Tibial artery (tissue), 4 donors: ENCODE data around the gene ORC5.
"Not testable (repeated sequence)": the region's sequence is repeated elsewhere in the genome, so short reads cannot be mapped to it uniquely, and the experiment has no call there.

ENCODE experiments used
- DNase-seq, 2 donors: peaks; one replicate each; pipeline ENCODE4 v3.0.0-alpha.2; 2019
- H3K27ac ChIP-seq, 2 donors: fragments of 200-600 bp; sonication (generic) in 1 of 2; 1 replicate in 1 of 2; 2 replicates in 1 of 2; pipeline ENCODE4 v1.5.1; 2018 to 2019; ENCODE audit warnings: mild to moderate bottlenecking in 1 of 2
- H3K27me3 ChIP-seq, 2 donors: fragments of 200-600 bp; sonication (generic) in 1 of 2; one replicate each; pipeline versions ENCODE4 v1.5.1 to v1.6.0; 2016 to 2019
- H3K36me3 ChIP-seq, 3 donors: fragments of 200-600 bp; sonication (generic) in 2 of 3; one replicate each; pipeline ENCODE4 v1.5.1; 2016 to 2019; ENCODE audit warnings: mild to moderate bottlenecking in 2 of 3
- H3K4me1 ChIP-seq, 4 donors: fragments of 200-600 bp; sonication (generic) in 2 of 4; 1 replicate in 3 of 4; 2 replicates in 1 of 4; pipeline ENCODE4 v1.5.1; 2016 to 2019
- H3K4me3 ChIP-seq, 2 donors: fragments of 200-600 bp; sonication (generic) in 1 of 2; 1 replicate in 1 of 2; 2 replicates in 1 of 2; pipeline ENCODE4 v1.5.1; 2018 to 2019; ENCODE audit warnings: mild to moderate bottlenecking in 2 of 2
- H3K9me3 ChIP-seq, 3 donors: fragments of 200-600 bp; sonication (generic) in 1 of 3; one replicate each; pipeline ENCODE4 v1.5.1; 2016 to 2019
- CTCF ChIP-seq, 2 experiments: fragments of 200-600 bp in 1 of 2; fragments of 450-650 bp in 1 of 2; IDR thresholded peaks; one replicate each; pipeline ENCODE4 v1.5.1; 2017 to 2019; ENCODE audit warnings: antibody characterized with exemption in 2 of 2, mild to moderate bottlenecking in 1 of 2, moderate library complexity in 1 of 2
- intact Hi-C: fragments of 100-400 bp; cut with DNase I; formaldehyde crosslinking; loops from one replicate; pipeline ENCODE4 v1.15.0; 2023; ENCODE audit warnings: low total_unique reads

ORC5 gene

DNA sequence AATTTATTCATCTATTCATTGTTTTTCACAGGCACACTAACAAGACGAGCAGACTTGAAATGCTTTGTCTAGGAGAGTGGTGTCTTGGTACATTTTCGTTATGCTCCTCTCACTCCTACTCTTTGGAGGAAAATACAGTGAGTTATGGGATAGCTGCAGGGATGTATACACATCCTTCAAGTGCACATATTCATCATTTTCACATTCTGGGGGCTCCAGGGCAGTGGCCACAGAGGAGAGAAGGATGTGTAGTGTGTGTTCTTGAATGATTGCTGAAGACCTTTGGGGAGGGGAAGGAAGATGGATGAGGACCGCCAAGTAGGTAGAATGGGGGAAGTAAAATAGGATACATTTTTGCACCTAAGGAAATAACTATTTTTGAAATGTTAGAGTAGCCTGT, 34.8 kb upstream of the ORC5 start:
- no peak overlapping the region for H3K4me3 ChIP-seq
- no peaks in the 10 kb centered on the region for H3K36me3 ChIP-seq
- no peaks in the 10 kb centered on the region for H3K27me3 ChIP-seq
- no peak overlapping the region for H3K27ac ChIP-seq
- DNase-seq, result no peak
- H3K4me1 ChIP-seq, result peaks cover 0 to 15% (median 0%) of the 10 kb centered on the region in 4 donors
- no peaks in the 10 kb centered on the region for H3K9me3 ChIP-seq
- intact Hi-C loops, result no loop called here
- no peak for TF ChIP-seq CTCF (IDR thresholded peaks at IDR 0.05)

DNA sequence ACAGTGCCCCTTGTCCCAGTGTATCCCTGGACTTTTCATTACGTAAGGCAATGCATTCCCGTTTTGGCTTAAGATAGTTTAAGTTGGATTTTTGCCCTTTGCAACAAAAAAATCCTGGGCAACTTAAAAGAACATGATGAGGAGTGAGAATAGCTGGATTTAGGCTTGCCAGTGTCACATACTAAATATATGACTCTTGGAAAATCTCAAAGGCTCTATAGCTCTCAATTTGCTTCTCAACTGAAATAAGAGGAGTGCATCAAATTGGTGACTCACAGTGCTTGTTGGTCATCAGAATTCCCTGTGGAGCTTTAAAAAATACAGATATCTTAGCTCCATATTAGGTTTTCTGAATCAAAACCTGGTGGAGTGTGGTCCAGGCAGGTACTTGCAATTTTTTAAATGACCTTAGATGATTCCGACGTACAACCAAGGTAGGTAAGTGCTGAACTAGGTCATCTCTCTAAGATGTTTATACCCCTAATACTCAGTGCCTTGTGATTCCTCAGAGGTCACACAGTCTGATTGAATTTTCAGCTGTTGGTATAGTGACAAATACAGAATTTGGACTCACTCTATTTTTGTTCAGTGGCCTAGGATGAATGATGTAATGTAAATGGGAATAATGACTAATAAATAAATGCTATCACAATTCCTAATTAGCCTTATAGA, 33.9 kb upstream of the ORC5 start:
- Histone ChIP-seq H3K27me3 (no peaks in the 10 kb centered on the region), H3K4me3 (no peak overlapping the region), H3K27ac (no peak overlapping the region), H3K9me3 (no peaks in the 10 kb centered on the region), H3K36me3 (no peaks in the 10 kb centered on the region), H3K4me1 (peaks cover 0 to 15% (median 0%) of the 10 kb centered on the region in 4 donors)
- no peak for DNase-seq
- TF ChIP-seq CTCF (IDR thresholded peaks at IDR 0.05), result no peak
- intact Hi-C loops, result no loop called here

- intact Hi-C loops, result no loop called here
- Histone ChIP-seq H3K9me3 (no peaks in the 10 kb centered on the region), H3K27me3 (no peaks in the 10 kb centered on the region), H3K4me1 (peaks cover 0 to 15% (median 0%) of the 10 kb centered on the region in 4 donors), H3K27ac (no peak overlapping the region), H3K36me3 (no peaks in the 10 kb centered on the region), H3K4me3 (no peak overlapping the region)
- no peak for TF ChIP-seq CTCF (IDR thresholded peaks at IDR 0.05)
- no peak for DNase-seq
Measured at GRCh38 chr7:104241135-104241534, 33.3 kb upstream of the ORC5 start.

DNA sequence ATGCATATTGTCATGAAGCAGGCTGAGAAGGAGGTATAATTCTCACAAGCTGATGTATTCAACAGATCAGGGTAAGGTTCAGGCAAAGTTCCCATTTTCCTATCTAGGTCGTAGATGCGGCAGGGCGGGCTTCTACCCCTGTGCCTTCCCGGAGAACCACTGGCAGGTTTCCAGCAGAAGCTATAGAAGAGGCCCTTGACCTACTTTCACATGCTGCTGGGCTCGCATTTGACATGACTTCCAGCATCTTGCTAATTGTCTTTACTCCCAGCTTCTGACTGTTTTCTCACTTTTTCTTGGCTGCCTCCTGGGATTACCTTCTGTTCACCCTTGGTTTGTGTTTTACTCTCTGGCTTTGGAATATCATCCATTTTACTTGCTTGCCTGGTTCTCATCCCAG, 32.6 kb upstream of the ORC5 start:
- Histone ChIP-seq H3K4me3 (no peak overlapping the region), H3K36me3 (no peaks in the 10 kb centered on the region), H3K4me1 (peaks cover 0 to 15% (median 0%) of the 10 kb centered on the region in 4 donors), H3K9me3 (no peaks in the 10 kb centered on the region), H3K27me3 (no peaks in the 10 kb centered on the region), H3K27ac (no peak overlapping the region)
- TF ChIP-seq CTCF (IDR thresholded peaks at IDR 0.05), result no peak
- intact Hi-C loops, result no loop called here
- DNase-seq, result no peak

DNA sequence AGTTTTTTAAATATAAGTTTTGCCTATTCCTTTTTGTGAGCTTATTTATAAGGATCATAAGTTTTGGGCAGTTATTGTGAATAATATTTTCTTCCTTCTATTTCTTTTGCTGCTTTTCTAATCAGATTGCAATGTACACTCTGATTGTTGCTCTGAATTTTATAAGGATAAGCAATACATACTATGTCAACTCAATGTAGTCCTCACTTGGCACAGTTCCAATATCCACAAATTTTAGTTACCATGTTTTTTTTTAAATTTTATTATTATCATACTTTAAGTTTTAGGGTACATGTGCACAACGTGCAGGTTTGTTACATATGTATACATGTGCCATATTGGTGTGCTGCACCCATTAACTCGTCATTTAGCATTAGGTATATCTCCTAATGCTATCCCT, 27.2 kb upstream of the ORC5 start:
- H3K36me3 ChIP-seq, H3K27me3 ChIP-seq, H3K27ac ChIP-seq, H3K9me3 ChIP-seq, DNase-seq, H3K4me3 ChIP-seq, H3K4me1 ChIP-seq: not testable (repeated sequence)
- intact Hi-C loops, result loop anchor here (10.0 kb wide), 1 partner anchor 680 kb away; no protein-coding TSS in a partner anchor

DNA sequence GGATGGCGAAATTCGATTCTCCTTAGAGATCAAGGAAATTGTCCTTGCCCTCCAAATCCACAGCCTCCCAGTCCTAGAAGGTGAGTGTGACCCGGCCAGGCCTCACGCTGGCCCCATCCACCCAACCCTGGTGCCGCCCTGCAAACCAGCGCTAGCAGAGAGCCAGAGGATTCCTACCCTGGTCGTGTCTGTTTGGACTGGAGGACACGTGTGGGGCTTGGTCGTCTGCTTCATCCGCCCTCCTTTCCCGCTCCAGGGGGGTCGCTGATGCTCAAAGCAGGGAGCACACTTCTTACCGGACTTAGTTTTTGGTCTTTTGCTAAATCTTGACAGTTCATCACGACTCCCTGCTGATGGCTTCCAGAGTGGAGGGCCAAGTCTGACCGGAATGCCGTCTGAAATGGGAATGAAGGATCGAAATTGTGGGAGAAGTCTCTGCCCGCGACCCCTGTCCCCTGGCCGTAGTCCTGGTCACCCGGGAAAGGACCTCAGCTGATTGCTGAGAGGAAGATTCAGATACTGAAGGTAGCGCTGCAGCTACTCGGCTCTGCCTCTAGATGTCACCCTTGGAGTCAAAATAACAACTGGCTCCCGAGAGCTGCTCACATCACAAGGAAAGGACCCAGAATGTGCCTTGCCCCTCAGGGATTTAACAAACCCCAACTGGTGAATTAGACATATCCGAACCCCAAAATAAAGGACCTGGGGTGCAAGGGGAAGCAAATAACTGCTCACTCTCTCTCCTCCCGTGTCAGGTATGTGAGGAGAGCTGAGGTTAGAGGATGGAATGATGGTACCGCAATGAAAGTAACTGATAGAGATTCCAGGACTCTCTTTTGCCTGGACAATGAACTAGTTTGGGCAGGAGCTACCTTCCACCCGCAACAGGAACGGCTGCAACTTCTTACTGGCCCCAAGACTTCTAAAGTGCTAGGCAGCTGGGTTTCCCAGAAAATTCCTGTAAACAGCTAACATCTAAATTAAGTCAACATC, 23.5 kb upstream of the ORC5 start:
- H3K27me3 ChIP-seq, result peaks cover 0 to 4% of the 10 kb centered on the region in 2 donors
- no peak overlapping the region for H3K4me3 ChIP-seq
- DNase-seq, result peak in 1 of 2 donors; percentile 27
- no peaks in the 10 kb centered on the region for H3K4me1 ChIP-seq
- TF ChIP-seq CTCF (IDR thresholded peaks at IDR 0.05), result peak; percentile 62 to 76
- no peaks in the 10 kb centered on the region for H3K9me3 ChIP-seq
- no peaks in the 10 kb centered on the region for H3K36me3 ChIP-seq
- H3K27ac ChIP-seq, result no peak overlapping the region
- intact Hi-C loops, result loop anchor here (10.0 kb wide), 1 partner anchor 683 kb away; no protein-coding TSS in a partner anchor
